ENCODE measurements around the gene GPR137C. TPM values are rescaled to one million over a fixed set of nuclear protein-coding genes. Genes with fewer than 3 reads are reported as not detected.
A peak's percentile ranks its signal among the peaks of the same experiment; 100 is the strongest.

Gene GPR137C
- total and polyA plus RNA-seq, 2 of the 8 experiments (the other 6 are each of a cell fraction or from before 2014, with no cell fraction given): 2.7 to 4.3 TPM

- WGBS, 2 experiments (ENCODE audit: extremely low coverage in 1 of 2, insufficient coverage in 1 of 2, insufficient read length in 1 of 2, insufficient replicate concordance in 2 of 2, low coverage in 1 of 2, low lambda C conversion rate in 2 of 2, missing lambda C conversion rate in 1 of 2): 95% methylated on average over 1 of the region's 1 CpG; no CpG with 5 or more reads in 1 of the 2 experiments
- H3K79me1 ChIP-seq (ENCODE audit: low read depth, low read length): no peaks in the 10 kb centered on the region
- no peak overlapping the region for H2BK20ac ChIP-seq (ENCODE audit: low read length)
- no peak overlapping the region for H2AK5ac ChIP-seq (ENCODE audit: low read depth, low read length)
- H3K36me3 ChIP-seq (ENCODE audit: control insufficient read depth in 2 of 4, insufficient read depth in 4 of 4, low read length in 3 of 4): no peaks in the 10 kb centered on the region
- no peak overlapping the region for H3K9ac ChIP-seq (replicated peaks in 1 of 4; ENCODE audit: extremely low read depth in 1 of 4, low read depth in 3 of 4, low read length in 3 of 4)
- POLR2A ChIA-PET (ENCODE audit: partially characterized antibody): no interaction called here
- no peak overlapping the region for H2BK12ac ChIP-seq (ENCODE audit: low read depth, low read length)
- no peak overlapping the region for H3K4me2 ChIP-seq (ENCODE audit: insufficient read depth in 1 of 2, low read depth in 2 of 2, low read length in 2 of 2)
- no peak overlapping the region for H2BK5ac ChIP-seq (ENCODE audit: low read depth, low read length)
- H3K27me3 ChIP-seq (replicated peaks in 1 of 4; ENCODE audit: control insufficient read depth in 3 of 4, extremely low read depth in 1 of 4, insufficient read depth in 3 of 4, low read length in 3 of 4): peaks cover 0 to 1% (median 0%) of the 10 kb centered on the region in 4 experiments; a peak in 1 of 7 replicates
- no peak overlapping the region for H4K8ac ChIP-seq (ENCODE audit: extremely low read depth, insufficient read depth, low read length)
- no peaks in the 10 kb centered on the region for H3K23me2 ChIP-seq (ENCODE audit: low read depth, low read length)
- H3K4me3 ChIP-seq (ENCODE audit: extremely low read depth in 1 of 4, insufficient read depth in 2 of 4, low read depth in 3 of 4, low read length in 4 of 4): no peak overlapping the region
- H3K56ac ChIP-seq (replicated peaks; ENCODE audit: insufficient read length, low read depth, low read length): no peak overlapping the region
- no peak overlapping the region for H2BK15ac ChIP-seq (ENCODE audit: low read length)
- no peak overlapping the region for H3K18ac ChIP-seq (ENCODE audit: extremely low read depth, low read length)
- CTCF ChIA-PET (ENCODE audit: partially characterized antibody): no interaction called here
- no peak overlapping the region for H3K14ac ChIP-seq (ENCODE audit: insufficient read length)
- H3K4me1 ChIP-seq (replicated peaks in 1 of 4; ENCODE audit: control insufficient read depth in 3 of 4, insufficient read depth in 4 of 4, low read length in 3 of 4): no peaks in the 10 kb centered on the region
- no peak for FAIRE-seq
- H2AFZ ChIP-seq (ENCODE audit: low read length): no peak overlapping the region
- no peaks in the 10 kb centered on the region for H3K79me2 ChIP-seq (ENCODE audit: control insufficient read depth in 1 of 2, insufficient read depth in 2 of 2, low read length in 2 of 2)
- H3K27ac ChIP-seq (ENCODE audit: low read depth, low read length): no peak overlapping the region
- no peak overlapping the region for H4K5ac ChIP-seq (ENCODE audit: insufficient read length, low read depth, low read length)
- no peak overlapping the region for H2BK120ac ChIP-seq (replicated peaks; ENCODE audit: low read depth, low read length)
- TF ChIP-seq EZH2 (IDR thresholded peaks at IDR 0.05; ENCODE audit: low read depth, low read length, severe bottlenecking) (no peak), MAFK (IDR thresholded peaks at IDR 0.05; ENCODE audit: low read depth, low read length) (peak; percentile 31; the same call in 1 of the 2 replicates)
- no peak for DNase-seq (ENCODE audit: low read depth in 1 of 2, low spot score in 2 of 2)
- no peaks in the 10 kb centered on the region for H4K20me1 ChIP-seq (replicated peaks in 1 of 2; ENCODE audit: control insufficient read depth in 1 of 2, insufficient read depth in 2 of 2, low read length in 2 of 2)
- no peak overlapping the region for H4K91ac ChIP-seq (replicated peaks; ENCODE audit: insufficient read length, low read length)
- no peak overlapping the region for H3K23ac ChIP-seq (ENCODE audit: insufficient read length)
- no peaks in the 10 kb centered on the region for H3K9me3 ChIP-seq (ENCODE audit: insufficient read depth in 2 of 2, low read depth in 1 of 2, low read length in 1 of 2)
- no peak overlapping the region for H3K4ac ChIP-seq (replicated peaks; ENCODE audit: insufficient read length, low read depth, low read length)
Measured at GRCh38 chr14:52619687-52620086, 67.1 kb downstream of the GPR137C start.
